Lung (tissue), 12 donors: ENCODE results near the gene NDC1. TPM values are rescaled to one million over a fixed set of nuclear protein-coding genes. Genes with fewer than 3 reads are reported as not detected.
A peak's percentile ranks its signal among the peaks of the same experiment; 100 is the strongest.

ENCODE experiments used
- ATAC-seq: fragments of 200-7000 bp; cut with Tn5 transposase; one replicate; pipeline ENCODE4 v1.9.1; 2020; ENCODE audit warnings: moderate number of reproducible peaks; ENCODE audit not compliant: insufficient read depth, low FRiP score
- DNase-seq, 3 donors: peaks; one replicate each; pipeline ENCODE4 v3.0.0-alpha.2; 2013 to 2017
- H3K27ac ChIP-seq, 2 donors: one replicate each; pipeline ENCODE4 v1.5.1; 2013; ENCODE audit warnings: mild to moderate bottlenecking in 2 of 2, moderate library complexity in 2 of 2, control low read depth in 1 of 2, inconsistent platforms in 1 of 2, low read depth in 1 of 2, low read length in 1 of 2
- H3K27me3 ChIP-seq, 3 donors: one replicate each; pipeline ENCODE4 v1.5.1; 2013; ENCODE audit warnings: low read length in 2 of 3; ENCODE audit not compliant: control insufficient read depth in 3 of 3, insufficient read depth in 3 of 3
- H3K36me3 ChIP-seq, 4 donors: one replicate each; pipeline ENCODE4 v1.5.1; 2013; ENCODE audit warnings: low read length in 4 of 4, mild to moderate bottlenecking in 1 of 4, moderate library complexity in 1 of 4; ENCODE audit not compliant: control insufficient read depth in 4 of 4, insufficient read depth in 4 of 4
- H3K4me1 ChIP-seq, 5 donors: one replicate each; pipeline ENCODE4 v1.5.1; 2013; ENCODE audit warnings: low read length in 5 of 5, mild to moderate bottlenecking in 2 of 5, moderate library complexity in 1 of 5; ENCODE audit not compliant: control insufficient read depth in 5 of 5, insufficient read depth in 5 of 5
- H3K4me3 ChIP-seq: one replicate; pipeline ENCODE4 v1.5.1; 2013; ENCODE audit warnings: mild to moderate bottlenecking, control low read depth, moderate library complexity
- H3K9ac ChIP-seq, 2 donors: one replicate each; pipeline ENCODE4 v1.5.1; 2013; ENCODE audit warnings: low read length in 2 of 2, control low read depth in 1 of 2; ENCODE audit not compliant: insufficient read depth in 1 of 2
- H3K9me3 ChIP-seq, 4 donors: one replicate each; pipeline ENCODE4 v1.5.1; 2013; ENCODE audit warnings: low read length in 3 of 4, mild to moderate bottlenecking in 1 of 4, moderate library complexity in 1 of 4; ENCODE audit not compliant: control insufficient read depth in 4 of 4, insufficient read depth in 3 of 4
- CTCF ChIP-seq: IDR thresholded peaks from 2 replicates; pipeline ENCODE4 v1.5.1; 2012; ENCODE audit warnings: mild to moderate bottlenecking; ENCODE audit errors: control extremely low read depth, extremely low read depth
- WGBS, 2 donors: extraction: QIAGEN DNeasy Blood & Tissue Kit; methylation state at CpG; one replicate each; pipeline ENCODE4 v1.1.7; 2013; 5-methylcytosine and 5-hydroxymethylcytosine counted together
- polyA plus RNA-seq, 2 donors: library from polyadenylated mRNA; stranded (reverse); fragments of 200-250 nt; gene quantifications; one replicate each; pipeline ENCODE4 v1.2.1, GENCODE V29; 2013
- total RNA-seq, 2 donors: library from RNA; depleted of rRNA in 1 of 2; stranded (reverse); fragments of >200 nt in 1 of 2; gene quantifications; one replicate each; pipeline ENCODE4 v1.2.1, GENCODE V29; 2014 to 2021
- donor health status: control.
- donor health status: control.
- donor health status: Bipolar disorder and iron deficiency.
- donor health status: healthy.
- donor health status: DM: yes; HTN: yes; CAD: no.

Gene NDC1
- total and polyA plus RNA-seq, 4 donors: 3.9 to 16.7 (median 7.6) TPM

GRCh38 chr1:53868565-53868964 lies 30.5 kb upstream of the NDC1 start:
- DNase-seq (no peak), ATAC-seq (no peak)
- no peaks in the 10 kb centered on the region for H3K27me3 ChIP-seq
- H3K4me3 ChIP-seq: no peak overlapping the region
- no peak overlapping the region for H3K27ac ChIP-seq
- 92 to 97% methylated on average over 1 of the region's 1 CpG for WGBS, 2 donors
- H3K36me3 ChIP-seq: peaks cover 5 to 24% (median 17%) of the 10 kb centered on the region in 4 donors
- peaks cover 0 to 1% (median 0%) of the 10 kb centered on the region in 4 donors for H3K9me3 ChIP-seq
- no peak overlapping the region for H3K9ac ChIP-seq
- TF ChIP-seq CTCF: no peak
- H3K4me1 ChIP-seq: peaks cover 0 to 3% (median 0%) of the 10 kb centered on the region in 5 donors

- DNase-seq (no peak), ATAC-seq (no peak)
- Histone ChIP-seq H3K4me1 (no peaks in the 10 kb centered on the region), H3K27ac (no peak overlapping the region), H3K27me3 (no peaks in the 10 kb centered on the region), H3K4me3 (no peak overlapping the region), H3K9me3 (no peaks in the 10 kb centered on the region), H3K9ac (no peak overlapping the region), H3K36me3 (peaks cover 5 to 29% (median 12%) of the 10 kb centered on the region in 4 donors)
- no peak for TF ChIP-seq CTCF
- WGBS, 2 donors: 64 to 70% methylated on average over 7 of the region's 7 CpGs
Measured at GRCh38 chr1:53862507-53862906, 24.4 kb upstream of the NDC1 start.

- peak; percentile 28 to 65 (median 59) for DNase-seq
- Histone ChIP-seq H3K9ac (no peak overlapping the region), H3K9me3 (no peaks in the 10 kb centered on the region), H3K27ac (no peak overlapping the region), H3K4me3 (no peak overlapping the region), H3K36me3 (peaks cover 11 to 38% (median 14%) of the 10 kb centered on the region in 4 donors), H3K4me1 (no peaks in the 10 kb centered on the region), H3K27me3 (no peaks in the 10 kb centered on the region)
- peak; percentile 47 for ATAC-seq
- peak; percentile 60 for TF ChIP-seq CTCF
Measured at GRCh38 chr1:53860967-53861411, 22.9 kb upstream of the NDC1 start.
